SK-N-SH (cell line): Measurements from ENCODE around the gene TMIGD2.
A peak's percentile ranks its signal among the peaks of the same experiment; 100 is the strongest.

ENCODE experiments used
- JUND ChIP-seq: IDR thresholded peaks from 2 replicates; pipeline ENCODE4 v1.4.0; 2012
- MEF2A ChIP-seq: IDR thresholded peaks from 2 replicates; pipeline ENCODE4 v1.4.0; 2012; ENCODE audit warnings: low read depth, borderline replicate concordance
- MXI1 ChIP-seq: IDR thresholded peaks from 2 replicates; pipeline ENCODE4 v1.6.1; 2012; ENCODE audit warnings: mild to moderate bottlenecking, low read depth, low read length, improper control_type of control experiment
- POLR2AphosphoS5 ChIP-seq: IDR thresholded peaks from 2 replicates; pipeline ENCODE4 v1.6.1; 2012; ENCODE audit warnings: low read depth, low read length
- RAD21 ChIP-seq: IDR thresholded peaks from 2 replicates; pipeline ENCODE4 v1.6.1; 2012; ENCODE audit warnings: mild to moderate bottlenecking, low read length
- RXRA ChIP-seq: IDR thresholded peaks from 2 replicates; pipeline ENCODE4 v1.4.0; 2012; ENCODE audit warnings: low read depth, mild to moderate bottlenecking, borderline replicate concordance
- SIN3A ChIP-seq: IDR thresholded peaks from 2 replicates; pipeline ENCODE4 v1.6.1; 2012; ENCODE audit warnings: low read depth, mild to moderate bottlenecking, low read length, moderate library complexity, borderline replicate concordance
- TAF1 ChIP-seq: IDR thresholded peaks from 2 replicates; pipeline ENCODE4 v1.6.1; 2012; ENCODE audit warnings: low read depth, mild to moderate bottlenecking, low read length, moderate library complexity, borderline replicate concordance
- TEAD4 ChIP-seq: IDR thresholded peaks from 2 replicates; pipeline ENCODE4 v1.4.0; 2012; ENCODE audit warnings: mild to moderate bottlenecking, borderline replicate concordance; ENCODE audit not compliant: insufficient read depth
- YY1 ChIP-seq: IDR thresholded peaks from 2 replicates; pipeline ENCODE4 v1.4.0; 2012; ENCODE audit warnings: low read depth, mild to moderate bottlenecking
- TF ChIP-seq, protein P1 (sequence below): fragments of 200-600 bp; sonication (generic); IDR thresholded peaks from 2 replicates; pipeline ENCODE4 v1.6.1; 2017; ENCODE audit warnings: antibody characterized with exemption, mild to moderate bottlenecking, moderate library complexity
- TF ChIP-seq, protein P2 (sequence below): IDR thresholded peaks from 2 replicates; pipeline ENCODE4 v1.6.1; 2012; ENCODE audit warnings: mild to moderate bottlenecking, low read depth, low read length, moderate library complexity
- TF ChIP-seq, protein P3 (sequence below): IDR thresholded peaks from 2 replicates; pipeline ENCODE4 v1.4.0; 2012; ENCODE audit warnings: low read depth, borderline replicate concordance
- TF ChIP-seq, protein P4 (sequence below): IDR thresholded peaks from 2 replicates; pipeline ENCODE4 v1.4.0; 2012; ENCODE audit warnings: low read depth

DNA sequence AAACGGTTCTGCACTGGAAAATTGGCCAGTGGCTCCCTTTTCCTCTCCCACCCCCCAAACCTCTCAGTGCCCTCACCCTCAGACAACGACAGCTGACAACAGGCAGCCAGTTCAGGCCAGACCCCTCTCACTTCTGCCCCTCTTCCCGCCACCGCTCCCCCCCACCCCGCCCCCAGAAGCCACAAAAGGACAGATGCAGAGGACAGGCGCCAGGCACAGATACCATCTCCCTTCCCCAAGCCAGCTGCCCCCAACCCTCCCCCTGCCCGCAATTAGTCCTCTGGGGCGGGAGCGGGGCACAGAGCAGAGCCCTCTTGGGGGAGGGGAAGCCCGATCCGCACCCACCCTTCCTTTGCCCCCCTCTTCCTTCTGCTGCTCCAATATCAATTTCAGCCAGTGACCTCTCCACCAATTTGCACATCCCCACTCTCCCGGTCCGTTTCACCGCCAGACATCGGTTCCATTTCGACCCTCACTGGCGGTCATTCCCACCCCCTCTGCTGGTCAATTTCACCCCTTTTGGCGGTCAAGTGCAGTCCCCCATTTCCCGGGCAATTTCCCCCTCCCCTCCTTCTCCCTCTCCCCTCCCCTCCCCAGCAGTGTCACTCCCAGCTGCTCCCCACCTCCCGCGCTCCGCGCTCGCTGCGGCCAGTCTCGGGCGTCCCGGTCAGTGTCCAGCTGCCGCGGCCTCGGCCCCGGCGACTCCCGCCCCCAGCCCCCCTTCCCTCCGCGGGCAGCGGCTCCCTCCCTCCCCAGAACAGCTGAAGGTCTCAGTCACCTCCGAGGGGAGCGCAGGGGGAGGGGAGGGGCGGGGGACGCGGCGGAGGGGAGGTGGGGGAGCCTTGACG, 23.5 kb downstream of the TMIGD2 start, which contains the start of gene SHD:
- TF ChIP-seq YY1, result no peak
- TF ChIP-seq, protein P1, sequence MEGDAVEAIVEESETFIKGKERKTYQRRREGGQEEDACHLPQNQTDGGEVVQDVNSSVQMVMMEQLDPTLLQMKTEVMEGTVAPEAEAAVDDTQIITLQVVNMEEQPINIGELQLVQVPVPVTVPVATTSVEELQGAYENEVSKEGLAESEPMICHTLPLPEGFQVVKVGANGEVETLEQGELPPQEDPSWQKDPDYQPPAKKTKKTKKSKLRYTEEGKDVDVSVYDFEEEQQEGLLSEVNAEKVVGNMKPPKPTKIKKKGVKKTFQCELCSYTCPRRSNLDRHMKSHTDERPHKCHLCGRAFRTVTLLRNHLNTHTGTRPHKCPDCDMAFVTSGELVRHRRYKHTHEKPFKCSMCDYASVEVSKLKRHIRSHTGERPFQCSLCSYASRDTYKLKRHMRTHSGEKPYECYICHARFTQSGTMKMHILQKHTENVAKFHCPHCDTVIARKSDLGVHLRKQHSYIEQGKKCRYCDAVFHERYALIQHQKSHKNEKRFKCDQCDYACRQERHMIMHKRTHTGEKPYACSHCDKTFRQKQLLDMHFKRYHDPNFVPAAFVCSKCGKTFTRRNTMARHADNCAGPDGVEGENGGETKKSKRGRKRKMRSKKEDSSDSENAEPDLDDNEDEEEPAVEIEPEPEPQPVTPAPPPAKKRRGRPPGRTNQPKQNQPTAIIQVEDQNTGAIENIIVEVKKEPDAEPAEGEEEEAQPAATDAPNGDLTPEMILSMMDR, result no peak
- no peak for TF ChIP-seq TEAD4
- TF ChIP-seq, protein P2, sequence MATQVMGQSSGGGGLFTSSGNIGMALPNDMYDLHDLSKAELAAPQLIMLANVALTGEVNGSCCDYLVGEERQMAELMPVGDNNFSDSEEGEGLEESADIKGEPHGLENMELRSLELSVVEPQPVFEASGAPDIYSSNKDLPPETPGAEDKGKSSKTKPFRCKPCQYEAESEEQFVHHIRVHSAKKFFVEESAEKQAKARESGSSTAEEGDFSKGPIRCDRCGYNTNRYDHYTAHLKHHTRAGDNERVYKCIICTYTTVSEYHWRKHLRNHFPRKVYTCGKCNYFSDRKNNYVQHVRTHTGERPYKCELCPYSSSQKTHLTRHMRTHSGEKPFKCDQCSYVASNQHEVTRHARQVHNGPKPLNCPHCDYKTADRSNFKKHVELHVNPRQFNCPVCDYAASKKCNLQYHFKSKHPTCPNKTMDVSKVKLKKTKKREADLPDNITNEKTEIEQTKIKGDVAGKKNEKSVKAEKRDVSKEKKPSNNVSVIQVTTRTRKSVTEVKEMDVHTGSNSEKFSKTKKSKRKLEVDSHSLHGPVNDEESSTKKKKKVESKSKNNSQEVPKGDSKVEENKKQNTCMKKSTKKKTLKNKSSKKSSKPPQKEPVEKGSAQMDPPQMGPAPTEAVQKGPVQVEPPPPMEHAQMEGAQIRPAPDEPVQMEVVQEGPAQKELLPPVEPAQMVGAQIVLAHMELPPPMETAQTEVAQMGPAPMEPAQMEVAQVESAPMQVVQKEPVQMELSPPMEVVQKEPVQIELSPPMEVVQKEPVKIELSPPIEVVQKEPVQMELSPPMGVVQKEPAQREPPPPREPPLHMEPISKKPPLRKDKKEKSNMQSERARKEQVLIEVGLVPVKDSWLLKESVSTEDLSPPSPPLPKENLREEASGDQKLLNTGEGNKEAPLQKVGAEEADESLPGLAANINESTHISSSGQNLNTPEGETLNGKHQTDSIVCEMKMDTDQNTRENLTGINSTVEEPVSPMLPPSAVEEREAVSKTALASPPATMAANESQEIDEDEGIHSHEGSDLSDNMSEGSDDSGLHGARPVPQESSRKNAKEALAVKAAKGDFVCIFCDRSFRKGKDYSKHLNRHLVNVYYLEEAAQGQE, result no peak
- no peak for TF ChIP-seq RXRA
- TF ChIP-seq JUND, result no peak
- peak; percentile 55 for TF ChIP-seq MXI1
- no peak for TF ChIP-seq SIN3A
- TF ChIP-seq, protein P3, sequence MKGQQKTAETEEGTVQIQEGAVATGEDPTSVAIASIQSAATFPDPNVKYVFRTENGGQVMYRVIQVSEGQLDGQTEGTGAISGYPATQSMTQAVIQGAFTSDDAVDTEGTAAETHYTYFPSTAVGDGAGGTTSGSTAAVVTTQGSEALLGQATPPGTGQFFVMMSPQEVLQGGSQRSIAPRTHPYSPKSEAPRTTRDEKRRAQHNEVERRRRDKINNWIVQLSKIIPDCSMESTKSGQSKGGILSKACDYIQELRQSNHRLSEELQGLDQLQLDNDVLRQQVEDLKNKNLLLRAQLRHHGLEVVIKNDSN, result no peak
- TF ChIP-seq POLR2AphosphoS5, result no peak
- no peak for TF ChIP-seq RAD21
- TF ChIP-seq MEF2A, result no peak
- no peak for TF ChIP-seq TAF1
- TF ChIP-seq, protein P4, sequence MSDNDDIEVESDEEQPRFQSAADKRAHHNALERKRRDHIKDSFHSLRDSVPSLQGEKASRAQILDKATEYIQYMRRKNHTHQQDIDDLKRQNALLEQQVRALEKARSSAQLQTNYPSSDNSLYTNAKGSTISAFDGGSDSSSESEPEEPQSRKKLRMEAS, result no peak
